ENCODE data around the gene SLC9C2.
"Not testable (repeated sequence)": the region's sequence is repeated elsewhere in the genome, so short reads cannot be mapped to it uniquely, and the experiment has no call there.

SLC9C2 gene

DNA sequence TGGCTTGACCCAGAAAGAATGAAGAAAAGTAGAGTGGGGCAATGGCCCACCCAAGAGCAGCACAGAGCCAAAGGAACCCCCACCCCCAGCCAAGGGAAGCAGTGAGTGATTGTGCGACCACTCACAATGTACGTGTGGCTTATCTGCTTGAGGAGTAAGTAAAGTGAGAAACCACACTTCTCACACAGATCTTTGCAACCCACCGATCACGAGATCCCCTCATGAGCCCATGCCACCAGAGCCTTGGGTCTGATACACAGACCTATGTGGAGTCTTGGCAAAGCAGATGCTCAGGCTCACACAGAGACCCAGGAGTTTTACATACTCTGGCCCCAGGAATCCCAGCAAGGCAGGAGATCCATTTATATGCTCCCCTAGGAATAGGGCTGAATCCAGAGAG, 14.0 kb upstream of the SLC9C2 start:
- Histone ChIP-seq H3K36me3 (ENCODE audit: insufficient read depth, low read depth, low read length) (no peaks in the 10 kb centered on the region), H3K9ac (ENCODE audit: low read depth, low read length) (no peak overlapping the region), H3K9me3 (ENCODE audit: insufficient read depth, low read depth, low read length) (peaks cover 5% of the 10 kb centered on the region), H3K4me3 (ENCODE audit: low read length) (no peak overlapping the region), H3K27me3 (ENCODE audit: insufficient read depth, low read length) (no peaks in the 10 kb centered on the region), H3K27ac (ENCODE audit: low read length) (no peak overlapping the region), H3K4me1 (ENCODE audit: insufficient read depth, low read length) (no peaks in the 10 kb centered on the region)

DNA sequence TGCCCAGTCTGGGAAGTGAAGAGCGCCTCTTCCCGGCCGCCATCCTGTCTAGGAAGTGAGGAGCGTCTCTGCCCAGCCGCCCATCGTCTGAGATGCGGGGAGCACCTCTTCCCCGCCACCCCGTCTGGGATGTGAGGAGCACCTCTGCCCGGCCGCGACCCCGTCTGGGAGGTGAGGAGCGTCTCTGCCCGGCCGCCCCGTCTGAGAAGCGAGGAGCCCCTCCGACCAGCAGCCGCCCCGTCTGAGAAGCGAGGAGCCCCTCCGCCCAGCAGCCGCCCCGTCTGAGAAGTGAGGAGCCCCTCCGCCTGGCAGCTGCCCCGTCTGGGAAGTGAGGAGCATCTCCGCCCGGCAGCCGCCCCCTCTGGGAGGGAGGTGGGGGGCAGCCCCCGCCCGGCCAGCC, 10.2 kb upstream of the SLC9C2 start:
- not testable (repeated sequence) for H3K4me1 ChIP-seq (ENCODE audit: insufficient read depth, low read length); H3K27me3 ChIP-seq (ENCODE audit: insufficient read depth, low read length); H3K27ac ChIP-seq (ENCODE audit: low read length); H3K36me3 ChIP-seq (ENCODE audit: insufficient read depth, low read depth, low read length); H3K4me3 ChIP-seq (ENCODE audit: low read length); H3K9ac ChIP-seq (ENCODE audit: low read depth, low read length)
- peaks cover 23% of the 10 kb centered on the region for H3K9me3 ChIP-seq (ENCODE audit: insufficient read depth, low read depth, low read length)

- Histone ChIP-seq H3K4me1 (ENCODE audit: insufficient read depth, low read length) (no peaks in the 10 kb centered on the region), H3K9me3 (ENCODE audit: insufficient read depth, low read depth, low read length) (peaks cover 28% of the 10 kb centered on the region), H3K27me3 (ENCODE audit: insufficient read depth, low read length) (no peaks in the 10 kb centered on the region), H3K27ac (ENCODE audit: low read length) (no peak overlapping the region), H3K36me3 (ENCODE audit: insufficient read depth, low read depth, low read length) (no peaks in the 10 kb centered on the region), H3K9ac (ENCODE audit: low read depth, low read length) (no peak overlapping the region), H3K4me3 (ENCODE audit: low read length) (no peak overlapping the region)
These were observed 5.8 kb upstream of the SLC9C2 start for GRCh38 chr1:173608503-173609216.

GRCh38 chr1:173601588-173601987, 1.3 kb downstream of the SLC9C2 start:
- H3K9ac ChIP-seq (ENCODE audit: low read depth, low read length) = no peak overlapping the region
- H3K9me3 ChIP-seq (ENCODE audit: insufficient read depth, low read depth, low read length) = no peaks in the 10 kb centered on the region; the same call in 1 of the 2 replicates
- no peaks in the 10 kb centered on the region for H3K36me3 ChIP-seq (ENCODE audit: insufficient read depth, low read depth, low read length)
- no peaks in the 10 kb centered on the region for H3K27me3 ChIP-seq (ENCODE audit: insufficient read depth, low read length)
- H3K27ac ChIP-seq (ENCODE audit: low read length) = no peak overlapping the region
- H3K4me3 ChIP-seq (ENCODE audit: low read length) = no peak overlapping the region
- H3K4me1 ChIP-seq (ENCODE audit: insufficient read depth, low read length) = no peaks in the 10 kb centered on the region

- Histone ChIP-seq H3K27ac (ENCODE audit: low read length) (no peak overlapping the region), H3K9me3 (ENCODE audit: insufficient read depth, low read depth, low read length) (no peaks in the 10 kb centered on the region), H3K4me3 (ENCODE audit: low read length) (no peak overlapping the region), H3K36me3 (ENCODE audit: insufficient read depth, low read depth, low read length) (no peaks in the 10 kb centered on the region), H3K27me3 (ENCODE audit: insufficient read depth, low read length) (no peaks in the 10 kb centered on the region), H3K9ac (ENCODE audit: low read depth, low read length) (no peak overlapping the region), H3K4me1 (ENCODE audit: insufficient read depth, low read length) (no peaks in the 10 kb centered on the region)
These were observed 6.6 kb downstream of the SLC9C2 start for GRCh38 chr1:173596097-173596825.

DNA sequence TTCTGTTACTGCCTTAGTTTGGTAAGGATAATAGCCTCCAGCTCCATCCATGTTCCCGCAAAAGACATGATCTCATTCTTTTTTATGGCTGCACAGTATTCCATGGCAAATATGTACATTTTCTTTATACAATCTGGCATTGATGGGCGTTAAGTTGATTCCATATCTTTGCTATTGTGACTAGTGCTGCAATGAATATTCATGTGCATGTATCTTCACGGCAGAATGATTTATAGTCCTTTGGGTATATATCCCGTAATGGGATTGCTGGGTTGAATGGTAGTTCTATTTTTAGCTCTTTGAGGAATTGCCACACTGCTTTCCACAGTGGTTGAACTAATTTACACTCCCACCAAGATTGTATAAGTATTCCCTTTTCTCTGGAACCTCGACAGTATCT, 11.7 kb downstream of the SLC9C2 start:
- H3K27ac ChIP-seq (ENCODE audit: low read length); H3K9ac ChIP-seq (ENCODE audit: low read depth, low read length); H3K4me1 ChIP-seq (ENCODE audit: insufficient read depth, low read length); H3K27me3 ChIP-seq (ENCODE audit: insufficient read depth, low read length); H3K36me3 ChIP-seq (ENCODE audit: insufficient read depth, low read depth, low read length); H3K9me3 ChIP-seq (ENCODE audit: insufficient read depth, low read depth, low read length); H3K4me3 ChIP-seq (ENCODE audit: low read length): not testable (repeated sequence)

- Histone ChIP-seq H3K4me3 (ENCODE audit: low read length) (no peak overlapping the region), H3K27me3 (ENCODE audit: insufficient read depth, low read length) (no peaks in the 10 kb centered on the region), H3K27ac (ENCODE audit: low read length) (no peak overlapping the region), H3K9ac (ENCODE audit: low read depth, low read length) (no peak overlapping the region), H3K9me3 (ENCODE audit: insufficient read depth, low read depth, low read length) (no peaks in the 10 kb centered on the region), H3K36me3 (ENCODE audit: insufficient read depth, low read depth, low read length) (no peaks in the 10 kb centered on the region), H3K4me1 (ENCODE audit: insufficient read depth, low read length) (no peaks in the 10 kb centered on the region)
These were observed 12.3 kb downstream of the SLC9C2 start for GRCh38 chr1:173590557-173590956.

DNA sequence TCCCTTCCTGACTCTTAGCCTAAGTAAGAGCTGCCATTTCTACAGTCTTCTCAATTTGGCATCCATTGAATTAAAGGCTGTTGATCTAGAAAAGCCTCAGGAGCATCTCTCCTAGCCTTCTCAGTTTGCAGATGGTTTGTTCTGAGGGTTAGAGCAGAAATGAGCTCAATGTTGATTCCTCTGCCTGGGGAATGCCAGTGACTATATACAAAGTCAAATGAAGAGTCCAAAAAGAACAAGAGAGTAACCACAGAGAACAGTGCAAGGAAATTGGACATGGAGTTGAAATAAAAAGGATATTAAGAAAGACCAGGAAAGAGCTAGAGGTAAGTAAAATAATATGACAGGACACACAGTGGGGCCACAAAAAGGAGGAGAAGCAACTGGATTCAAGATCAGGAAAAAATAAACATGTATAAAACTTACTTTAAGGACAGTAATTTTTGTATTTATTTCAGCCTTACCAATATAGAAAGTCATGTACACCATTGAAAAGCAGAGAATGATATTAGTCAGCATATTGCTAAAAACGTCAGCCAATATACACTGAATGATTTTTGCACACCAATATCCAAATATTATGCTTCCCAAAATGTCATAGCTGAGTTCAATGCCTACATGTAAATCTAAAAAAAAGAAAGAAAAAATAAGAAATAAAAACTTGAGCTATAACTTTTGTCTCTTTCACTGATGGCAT, 21.3 kb downstream of the SLC9C2 start:
- Histone ChIP-seq H3K27me3 (ENCODE audit: insufficient read depth, low read length) (no peaks in the 10 kb centered on the region), H3K9ac (ENCODE audit: low read depth, low read length) (no peak overlapping the region), H3K27ac (ENCODE audit: low read length) (no peak overlapping the region), H3K9me3 (ENCODE audit: insufficient read depth, low read depth, low read length) (no peaks in the 10 kb centered on the region), H3K36me3 (ENCODE audit: insufficient read depth, low read depth, low read length) (no peaks in the 10 kb centered on the region), H3K4me1 (ENCODE audit: insufficient read depth, low read length) (no peaks in the 10 kb centered on the region; the same call in 1 of the 2 replicates), H3K4me3 (ENCODE audit: low read length) (no peak overlapping the region)

DNA sequence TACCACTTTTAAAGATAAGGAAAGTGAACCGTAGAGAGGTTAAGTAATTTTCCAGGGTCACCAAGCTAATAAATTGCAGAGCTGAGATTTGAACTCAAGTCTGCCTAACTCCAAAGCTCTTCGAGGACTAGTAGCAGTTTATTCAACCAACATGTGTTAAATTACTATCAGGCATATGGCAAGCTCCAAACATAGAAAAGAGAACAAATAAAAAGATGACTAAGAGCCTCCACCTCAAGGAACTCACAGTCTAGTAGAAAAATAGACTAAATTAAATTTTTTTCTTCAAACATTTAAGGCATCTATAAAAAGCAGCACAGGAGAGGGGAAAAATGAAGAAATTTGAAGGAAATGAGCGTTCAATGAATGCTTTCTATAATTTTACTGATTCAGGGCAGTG, 22.2 kb downstream of the SLC9C2 start:
- Histone ChIP-seq H3K4me1 (ENCODE audit: insufficient read depth, low read length) (no peaks in the 10 kb centered on the region; the same call in 1 of the 2 replicates), H3K9me3 (ENCODE audit: insufficient read depth, low read depth, low read length) (no peaks in the 10 kb centered on the region), H3K4me3 (ENCODE audit: low read length) (no peak overlapping the region), H3K27me3 (ENCODE audit: insufficient read depth, low read length) (no peaks in the 10 kb centered on the region), H3K9ac (ENCODE audit: low read depth, low read length) (no peak overlapping the region), H3K27ac (ENCODE audit: low read length) (no peak overlapping the region), H3K36me3 (ENCODE audit: insufficient read depth, low read depth, low read length) (no peaks in the 10 kb centered on the region)

- no peak overlapping the region for H3K27ac ChIP-seq (ENCODE audit: low read length)
- no peaks in the 10 kb centered on the region for H3K9me3 ChIP-seq (ENCODE audit: insufficient read depth, low read depth, low read length)
- no peaks in the 10 kb centered on the region; the same call in 1 of the 2 replicates for H3K4me1 ChIP-seq (ENCODE audit: insufficient read depth, low read length)
- no peaks in the 10 kb centered on the region for H3K27me3 ChIP-seq (ENCODE audit: insufficient read depth, low read length)
- H3K9ac ChIP-seq (ENCODE audit: low read depth, low read length) = no peak overlapping the region
- H3K4me3 ChIP-seq (ENCODE audit: low read length) = no peak overlapping the region
- H3K36me3 ChIP-seq (ENCODE audit: insufficient read depth, low read depth, low read length) = no peaks in the 10 kb centered on the region
These were observed 22.8 kb downstream of the SLC9C2 start for GRCh38 chr1:173580071-173580470.

GRCh38 chr1:173573596-173573995, 29.3 kb downstream of the SLC9C2 start:
- Histone ChIP-seq H3K4me1 (ENCODE audit: insufficient read depth, low read length) (no peaks in the 10 kb centered on the region; the same call in 1 of the 2 replicates), H3K27me3 (ENCODE audit: insufficient read depth, low read length) (no peaks in the 10 kb centered on the region), H3K27ac (ENCODE audit: low read length) (no peak overlapping the region), H3K9ac (ENCODE audit: low read depth, low read length) (no peak overlapping the region), H3K36me3 (ENCODE audit: insufficient read depth, low read depth, low read length) (no peaks in the 10 kb centered on the region), H3K9me3 (ENCODE audit: insufficient read depth, low read depth, low read length) (no peaks in the 10 kb centered on the region), H3K4me3 (ENCODE audit: low read length) (no peak overlapping the region)

Data from iPS-20b (cell line).